ENCODE results near the gene TBX10.
"Not testable (repeated sequence)": the region's sequence is repeated elsewhere in the genome, so short reads cannot be mapped to it uniquely, and the experiment has no call there.

The TBX10 gene

DNA sequence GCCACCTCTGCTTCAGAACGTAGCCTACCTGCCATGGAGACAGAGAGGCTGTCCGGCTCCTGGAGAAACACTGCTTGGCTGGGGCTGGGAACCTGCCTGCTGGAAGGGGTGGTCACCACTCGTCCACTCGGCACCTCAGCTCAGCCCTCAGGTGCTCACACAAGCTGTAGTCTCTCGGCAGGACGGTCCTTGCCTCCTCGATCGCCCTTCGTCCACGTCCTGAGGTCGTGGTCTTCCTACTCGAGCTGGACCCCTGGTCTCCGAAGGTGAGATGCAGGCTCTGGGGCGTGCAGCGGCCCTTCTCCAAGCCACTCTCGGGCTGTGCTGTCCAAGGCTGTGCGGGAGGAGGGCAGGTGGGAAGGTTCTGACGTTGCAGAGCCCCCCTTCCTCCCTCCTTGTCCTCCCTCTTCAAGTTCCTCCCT is at the start of gene TBX10:
Gene TBX10 (minus strand): TSS at position 326 of the 422 bp plus-strand sequence. CDS start 291 bp downstream, at position 35.
- no peak for DNase-seq (ENCODE audit: low read depth)

DNA sequence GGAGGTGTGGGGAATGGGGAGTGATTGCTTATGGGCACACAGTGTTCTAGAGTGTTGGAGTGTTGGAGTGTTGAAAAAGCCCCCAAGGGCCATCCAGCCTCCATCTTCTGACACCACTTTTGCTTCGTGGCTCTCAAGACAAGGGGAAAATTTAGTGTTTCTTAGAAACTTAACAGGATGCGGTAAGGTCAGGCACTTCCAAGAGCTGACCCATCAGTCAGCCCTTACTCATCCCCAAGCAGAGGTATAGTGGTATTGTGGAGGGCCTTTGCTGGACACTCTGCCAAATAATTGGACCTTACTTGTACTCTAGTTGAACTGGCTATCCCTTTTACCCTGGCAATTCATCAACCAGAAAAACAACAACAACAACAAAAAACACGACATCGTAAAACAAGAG is 49.6 kb upstream of the TBX10 start:
- no peak for DNase-seq (ENCODE audit: low read depth)

DNA sequence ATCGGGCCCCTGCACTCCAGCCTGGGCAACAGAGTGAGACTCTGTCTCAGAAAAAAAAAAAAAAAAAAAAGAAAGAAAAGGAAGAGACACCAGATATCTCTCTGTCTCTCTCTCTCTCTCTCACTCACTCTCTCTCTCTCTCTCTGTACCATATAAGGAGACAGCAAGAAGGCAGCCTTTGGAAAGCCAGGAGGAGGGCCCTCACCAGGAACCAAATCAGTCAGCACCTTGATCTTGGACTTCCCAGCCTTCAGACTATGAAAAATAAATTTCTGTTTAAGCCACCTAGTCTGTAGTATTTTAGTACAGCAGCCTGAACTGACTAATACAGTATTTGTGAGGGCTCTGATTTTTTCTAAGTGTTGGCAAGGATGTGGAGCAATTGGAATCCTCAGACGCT is 48.4 kb upstream of the TBX10 start:
- no peak for DNase-seq (ENCODE audit: low read depth)

DNA sequence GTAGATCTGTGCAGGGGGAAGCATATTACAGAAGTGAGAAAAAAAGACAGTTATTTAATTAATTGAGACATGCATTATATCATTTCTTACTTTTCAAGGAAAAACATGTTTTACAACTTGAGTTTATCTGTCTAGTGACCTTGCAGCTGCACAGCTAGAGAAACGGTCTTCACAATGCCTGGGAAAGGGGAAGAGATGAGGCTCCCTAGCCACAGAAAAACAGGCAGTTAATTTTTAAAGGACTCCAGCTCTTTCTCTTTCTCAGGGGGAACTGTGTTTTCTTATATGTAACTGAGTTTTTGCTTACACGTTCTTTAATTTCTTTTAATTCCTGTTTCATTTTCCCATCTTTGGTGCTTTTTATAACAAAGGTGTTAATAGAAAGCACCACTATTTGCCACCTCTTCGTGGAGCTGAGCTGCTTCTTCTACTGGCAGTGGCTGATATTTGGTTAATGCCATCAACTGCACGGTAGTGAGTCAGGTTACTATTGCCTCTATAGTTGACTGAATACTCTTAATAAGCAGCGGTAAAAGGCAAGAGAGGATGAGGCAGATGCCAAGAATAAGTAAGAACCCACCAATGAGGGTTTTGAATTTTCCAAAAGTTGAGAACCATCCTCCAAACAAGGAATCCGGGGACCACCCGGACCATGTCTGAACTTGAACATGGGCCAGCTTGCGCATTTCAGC is 46.2 kb upstream of the TBX10 start:
- not testable (repeated sequence) for DNase-seq (ENCODE audit: low read depth)

DNA sequence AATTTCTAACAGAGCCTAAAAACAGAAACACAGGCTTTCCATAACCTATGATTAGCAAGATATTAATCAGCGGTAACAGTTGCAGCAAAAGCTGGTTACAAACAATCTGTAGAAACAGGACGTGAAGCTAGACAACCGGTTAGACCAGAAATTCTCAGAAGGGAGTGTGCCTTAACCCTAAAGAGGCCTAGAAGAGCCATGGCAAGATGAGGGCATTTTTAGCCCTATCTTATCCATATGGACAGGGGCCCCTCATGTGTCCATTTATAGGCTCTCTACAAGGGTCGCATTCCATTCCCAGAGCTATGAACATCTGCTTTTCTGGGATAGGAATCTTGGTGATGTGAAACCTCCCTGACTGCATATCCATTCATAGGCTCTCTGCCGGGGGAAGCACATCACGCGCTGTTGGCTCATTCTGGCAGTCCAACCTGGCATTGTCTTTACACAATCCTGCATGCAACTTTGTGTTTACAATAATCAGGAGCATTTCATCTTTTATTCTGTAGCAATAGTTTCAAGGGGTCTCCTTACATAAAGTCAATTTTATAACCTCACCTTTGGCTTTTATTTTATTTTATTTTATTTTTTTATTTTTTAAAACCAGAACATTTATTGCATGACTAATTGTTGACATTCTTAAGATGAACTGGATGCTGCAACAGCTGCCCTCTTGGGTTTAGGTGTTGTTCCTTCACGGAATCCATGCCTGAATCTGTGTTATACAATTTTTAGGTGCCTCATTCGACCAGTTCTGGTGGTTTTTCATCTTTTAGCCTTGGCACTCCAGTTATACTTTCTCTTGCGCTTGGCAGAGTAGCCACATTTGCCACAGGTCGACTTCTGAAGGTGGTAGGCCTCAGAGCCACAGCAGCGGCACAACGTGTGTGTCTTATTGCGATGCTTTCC is 42.8 kb upstream of the TBX10 start:
- not testable (repeated sequence) for DNase-seq (ENCODE audit: low read depth)

DNA sequence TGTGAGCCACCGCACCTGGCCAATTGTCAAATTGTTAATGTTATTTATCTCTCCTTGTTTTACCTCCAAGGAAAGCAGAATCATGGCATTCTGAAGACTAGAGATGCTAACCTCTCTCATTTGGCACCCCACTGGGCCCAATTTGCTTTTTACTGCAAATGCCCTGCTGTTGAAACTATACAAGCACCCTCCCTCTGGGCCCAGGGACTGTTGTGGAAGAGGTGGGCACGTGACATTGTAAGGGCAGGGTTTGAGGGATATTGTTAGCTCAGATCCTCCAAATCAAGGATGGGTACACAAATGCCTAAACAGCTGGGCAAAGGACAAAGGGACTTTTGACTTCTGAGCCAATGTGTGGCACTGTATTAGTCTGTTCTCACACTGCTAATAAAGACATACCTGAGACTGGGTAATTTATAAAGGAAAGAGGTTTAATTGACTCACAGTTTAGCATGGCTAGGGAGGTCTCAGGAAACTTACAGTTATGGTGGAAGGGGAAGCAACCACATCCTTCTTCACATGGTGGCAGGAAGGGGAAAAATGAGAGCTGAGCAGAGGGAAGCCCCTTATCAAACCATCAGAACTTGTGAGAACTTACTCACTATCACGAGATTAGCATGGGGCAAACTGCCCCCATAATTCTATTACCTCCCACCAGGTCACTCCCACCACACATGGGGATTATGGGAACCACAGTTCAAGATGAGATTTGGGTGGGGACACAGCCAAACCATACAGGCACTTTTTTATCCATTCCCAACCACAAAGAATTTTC is 41.3 kb upstream of the TBX10 start:
- no peak for DNase-seq (ENCODE audit: low read depth)

DNA sequence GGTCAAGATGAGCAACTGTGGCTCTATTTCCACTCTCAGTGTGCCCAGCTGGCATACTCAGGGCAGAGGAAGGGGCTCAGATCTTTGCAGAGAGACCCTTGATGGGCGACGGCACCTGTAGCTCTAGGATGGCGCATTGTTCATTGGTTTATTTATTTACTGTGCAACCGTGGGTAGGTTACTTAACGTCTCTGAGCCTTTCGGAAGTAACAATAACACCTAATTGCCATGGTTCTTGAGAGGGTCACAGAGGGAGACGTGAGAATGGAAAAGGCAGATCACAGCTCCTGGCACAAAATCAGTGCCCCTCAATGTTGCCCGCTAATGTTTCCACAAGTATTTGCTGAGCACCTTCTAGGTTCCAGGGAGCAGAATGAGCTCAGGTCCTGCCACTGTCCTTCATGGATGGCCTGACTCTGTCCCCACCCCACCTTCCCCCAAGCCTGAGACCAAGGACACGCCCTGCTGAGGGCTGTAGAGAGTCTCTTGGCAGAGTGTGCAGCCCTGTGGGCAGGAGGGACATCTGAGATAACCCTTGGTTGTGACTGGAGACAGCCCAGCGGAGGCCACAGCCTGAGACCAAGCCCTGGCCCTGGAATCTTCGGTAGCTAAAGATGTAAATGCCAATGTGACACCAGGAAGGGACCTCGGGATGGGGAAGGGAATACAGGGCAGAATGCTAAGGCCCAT is 35.6 kb upstream of the TBX10 start:
- DNase-seq (ENCODE audit: low read depth): no peak

DNA sequence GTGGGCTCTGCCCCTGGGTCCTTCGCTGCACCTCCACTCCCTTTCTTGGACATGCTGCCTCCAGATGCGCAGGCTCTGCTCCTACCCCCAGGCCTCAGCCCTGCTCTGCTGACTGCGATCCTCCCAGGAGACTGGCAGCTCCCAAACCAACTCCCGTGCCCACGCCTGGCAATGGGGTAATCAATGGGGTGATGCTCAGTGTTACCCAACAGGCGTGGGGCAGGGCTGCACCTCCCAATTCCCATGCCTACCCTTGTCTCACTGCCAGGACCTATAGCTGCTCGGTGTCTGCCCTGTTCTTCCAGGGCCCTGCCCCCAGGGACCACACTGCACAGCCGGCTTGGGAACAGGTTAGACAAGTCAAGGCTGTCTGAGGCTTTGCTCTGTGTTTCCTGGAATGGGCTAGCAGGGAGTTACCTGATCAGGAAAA is 34.9 kb upstream of the TBX10 start, which contains the start of gene ALDH3B2:
Gene ALDH3B2 (minus strand): TSS at position 182 of the 430 bp plus-strand sequence. CDS start 7,688 bp downstream, outside the sequence.
- DNase-seq (ENCODE audit: low read depth): no peak

DNA sequence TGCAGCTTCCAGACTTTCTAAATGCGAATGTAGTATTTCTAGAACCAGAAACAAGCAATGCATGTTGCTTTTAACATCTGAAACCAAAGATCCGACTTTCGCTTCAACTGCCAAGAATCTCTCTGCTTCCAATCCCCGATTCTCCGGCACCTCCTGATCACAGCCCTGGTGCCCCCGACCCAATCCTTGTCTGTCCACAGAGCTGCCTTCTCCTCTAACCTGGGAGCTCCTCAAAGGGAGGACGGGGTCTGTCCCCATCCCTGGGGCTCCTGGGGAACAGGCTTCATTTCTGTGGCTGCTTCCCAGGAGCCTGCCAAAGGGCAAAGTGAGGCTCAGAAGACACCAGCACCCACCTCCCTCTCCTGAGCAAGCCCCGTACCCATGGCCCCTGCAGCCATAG is 34.3 kb upstream of the TBX10 start:
- DNase-seq (ENCODE audit: low read depth): no peak

DNA sequence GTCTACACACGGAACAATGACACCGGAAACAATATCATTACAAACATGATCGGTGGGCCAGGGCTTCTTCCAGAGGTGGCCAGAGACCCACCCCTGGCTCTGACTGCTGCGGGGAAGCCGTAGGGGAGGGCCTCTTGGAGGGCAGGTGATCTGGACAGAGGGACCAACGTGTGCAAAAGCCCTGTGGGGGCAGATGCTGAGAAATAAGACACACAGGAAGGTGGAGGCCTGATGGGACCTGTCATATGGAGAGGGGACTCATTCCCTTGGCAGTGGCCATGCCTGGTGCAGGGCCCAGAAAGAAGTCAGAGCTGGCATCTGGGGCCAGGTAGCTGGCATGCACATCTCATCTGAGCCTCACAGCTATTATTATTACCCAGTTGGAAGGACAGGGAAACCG is 33.8 kb upstream of the TBX10 start:
- no peak for DNase-seq (ENCODE audit: low read depth)

DNA sequence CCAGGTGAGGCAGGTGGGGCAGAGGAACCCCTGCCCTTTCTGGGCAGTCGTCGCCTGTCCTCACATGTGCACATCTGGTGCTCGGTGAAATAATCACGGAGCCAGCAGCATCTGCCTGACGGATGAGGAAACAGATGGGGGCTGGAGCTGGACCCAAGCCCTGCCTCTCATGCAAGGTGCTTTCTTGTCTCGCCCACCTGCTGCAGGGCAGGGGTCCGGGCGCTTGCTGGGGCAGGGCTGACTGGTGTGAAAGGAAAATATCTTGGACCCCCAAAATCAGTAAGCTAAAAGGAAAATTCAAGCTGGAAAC is 31.6 kb upstream of the TBX10 start:
- no peak for DNase-seq (ENCODE audit: low read depth)

DNA sequence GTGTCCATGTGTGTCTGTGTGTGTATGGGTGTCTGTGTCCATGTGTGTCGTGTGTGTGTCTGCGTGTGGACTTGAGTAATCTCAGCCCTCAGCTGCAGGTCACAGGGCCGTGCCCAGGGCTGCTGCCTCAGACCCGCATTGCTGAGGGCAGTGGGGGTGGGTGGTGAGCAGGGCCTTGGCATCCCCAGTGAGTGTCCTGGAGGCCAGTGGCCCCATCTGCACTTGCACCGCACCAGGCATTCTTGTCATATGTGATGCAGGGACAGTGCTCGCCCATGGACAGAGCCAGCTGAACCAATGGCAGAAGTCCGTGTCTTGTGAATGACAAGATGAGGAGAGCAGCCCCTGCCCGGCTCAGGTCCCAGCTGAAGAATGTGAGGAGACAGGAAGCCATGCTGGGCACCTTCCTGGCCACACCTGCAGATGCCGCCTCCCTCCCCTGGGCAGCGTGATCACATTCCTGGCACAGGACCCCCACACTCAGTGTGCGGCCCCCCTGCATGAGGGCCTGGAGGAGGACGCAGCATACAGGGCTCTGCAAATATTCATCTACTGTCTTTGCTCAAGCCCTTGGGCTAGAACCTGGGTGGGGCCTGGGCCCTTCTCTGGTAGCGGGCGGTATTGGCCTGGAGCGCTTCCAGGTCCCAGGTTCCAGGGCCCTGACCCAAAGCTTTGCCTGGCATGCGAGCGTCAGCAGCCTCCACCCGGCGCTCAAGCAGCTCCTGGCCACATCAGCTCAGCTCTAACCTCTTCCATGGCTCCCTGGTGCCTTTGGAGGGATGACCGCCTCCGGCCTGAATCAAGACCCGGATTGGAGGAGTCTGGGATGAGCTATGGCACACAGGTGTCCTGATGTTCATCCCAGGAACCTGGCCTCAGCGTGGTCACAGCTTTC is 31.0 kb upstream of the TBX10 start:
- no peak for DNase-seq (ENCODE audit: low read depth)

DNA sequence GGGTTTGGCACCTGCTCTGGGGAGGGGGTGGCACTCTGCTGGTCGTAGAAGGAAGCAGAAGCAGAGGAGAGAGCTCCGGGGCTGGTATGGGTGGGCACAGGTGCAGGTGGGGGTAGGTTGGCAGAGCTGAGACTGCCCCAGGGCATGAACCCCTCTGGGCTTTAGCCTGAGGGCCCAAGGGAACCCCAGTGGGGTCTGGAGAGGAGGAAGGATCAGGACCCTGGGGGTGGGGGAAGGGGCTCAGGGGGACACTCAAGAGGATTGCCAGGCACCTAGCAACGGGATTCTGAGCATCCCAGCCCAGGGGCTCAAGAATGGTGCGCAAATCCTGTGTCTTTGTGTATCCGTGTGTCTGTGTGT is 28.6 kb upstream of the TBX10 start:
- no peak for DNase-seq (ENCODE audit: low read depth)

DNA sequence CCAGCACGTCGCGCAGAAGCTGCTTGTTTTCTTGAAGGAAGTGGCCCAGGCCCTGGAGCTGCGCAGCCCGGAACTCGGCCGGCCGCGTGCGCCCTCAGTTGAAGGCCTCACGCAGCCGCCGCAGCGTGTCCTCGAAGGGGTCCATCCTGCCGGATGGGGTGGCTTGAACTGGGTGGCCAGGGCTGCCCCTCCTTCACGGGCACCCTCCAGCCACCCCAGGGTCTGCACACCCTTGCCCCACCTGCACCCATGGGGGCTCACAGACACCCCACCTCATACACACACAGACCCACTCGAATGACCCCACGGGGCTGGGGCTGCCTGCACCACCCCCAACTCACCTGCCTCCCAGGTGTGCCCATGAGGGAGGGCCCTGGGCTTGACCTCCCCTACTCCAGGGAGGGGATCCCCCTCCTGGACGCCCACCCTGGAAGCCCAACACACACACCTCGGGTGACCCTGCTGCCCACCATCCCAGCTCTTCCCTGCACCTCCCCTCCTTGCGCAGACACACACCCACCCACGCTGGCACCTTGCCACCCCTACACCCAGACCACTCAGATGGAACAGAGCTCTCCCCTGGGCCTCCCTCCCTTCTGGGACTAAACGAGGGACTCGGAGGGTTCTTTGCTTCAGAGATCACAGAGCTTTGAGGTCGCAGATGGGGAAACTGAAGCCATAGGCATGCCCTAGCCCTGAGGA is 28.1 kb upstream of the TBX10 start:
- DNase-seq (ENCODE audit: low read depth): no peak

DNA sequence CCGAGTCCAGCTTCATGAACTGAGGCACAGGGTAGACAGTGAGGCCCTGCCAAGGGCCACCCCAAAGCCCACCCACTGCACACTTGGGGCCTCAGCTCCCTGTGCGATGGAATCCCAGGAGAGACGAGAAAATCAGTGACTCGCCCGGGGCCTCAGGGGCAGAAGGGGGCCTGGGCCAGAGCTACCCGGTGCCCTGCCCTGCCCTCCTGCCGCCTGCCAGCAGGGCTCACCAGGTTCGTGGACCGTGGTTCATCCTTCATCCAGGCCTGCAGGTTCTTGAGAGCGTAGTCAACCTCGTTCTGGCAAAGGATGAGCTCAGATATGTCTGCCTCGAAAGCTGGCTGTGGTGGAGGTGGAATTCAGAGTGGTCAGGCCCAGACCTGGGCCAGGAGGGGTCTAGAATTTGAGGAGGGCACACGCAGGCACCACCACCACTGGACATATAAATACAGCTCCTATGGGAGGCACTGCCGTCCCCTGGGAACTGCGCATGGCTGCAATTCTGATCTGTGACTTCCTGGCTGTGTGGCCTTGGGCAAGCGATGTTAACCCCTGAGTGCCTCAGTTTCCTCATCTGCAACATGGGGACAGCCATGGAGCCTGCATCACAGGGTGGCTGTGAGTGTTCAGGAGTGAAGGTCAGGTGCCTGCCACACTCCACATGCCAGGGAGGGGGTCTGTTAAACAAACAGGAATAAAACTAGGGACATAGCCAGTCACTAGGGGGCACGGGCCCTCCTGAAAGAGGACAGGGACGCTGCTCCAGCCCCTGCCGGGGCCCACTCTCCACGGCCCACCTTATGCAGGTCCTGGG is 27.3 kb upstream of the TBX10 start:
- no peak for DNase-seq (ENCODE audit: low read depth)

DNA sequence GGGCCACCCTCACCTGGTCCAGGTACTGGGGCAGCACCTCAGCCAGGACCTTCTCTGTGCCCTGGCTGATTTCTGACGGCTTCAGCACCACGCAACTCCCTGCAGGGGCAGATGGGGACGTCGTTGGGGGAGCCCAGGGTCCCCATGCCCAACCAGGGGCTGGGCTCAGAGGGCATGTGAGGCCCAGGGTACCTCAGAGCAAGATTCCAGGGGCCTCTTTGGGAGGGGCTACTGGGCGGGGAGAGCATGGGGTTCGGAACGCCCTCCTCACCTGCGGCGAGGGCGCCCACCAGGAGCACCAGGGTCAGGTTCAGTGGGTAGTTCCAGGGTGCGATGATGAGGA is 26.7 kb upstream of the TBX10 start:
- DNase-seq (ENCODE audit: low read depth): no peak

DNA sequence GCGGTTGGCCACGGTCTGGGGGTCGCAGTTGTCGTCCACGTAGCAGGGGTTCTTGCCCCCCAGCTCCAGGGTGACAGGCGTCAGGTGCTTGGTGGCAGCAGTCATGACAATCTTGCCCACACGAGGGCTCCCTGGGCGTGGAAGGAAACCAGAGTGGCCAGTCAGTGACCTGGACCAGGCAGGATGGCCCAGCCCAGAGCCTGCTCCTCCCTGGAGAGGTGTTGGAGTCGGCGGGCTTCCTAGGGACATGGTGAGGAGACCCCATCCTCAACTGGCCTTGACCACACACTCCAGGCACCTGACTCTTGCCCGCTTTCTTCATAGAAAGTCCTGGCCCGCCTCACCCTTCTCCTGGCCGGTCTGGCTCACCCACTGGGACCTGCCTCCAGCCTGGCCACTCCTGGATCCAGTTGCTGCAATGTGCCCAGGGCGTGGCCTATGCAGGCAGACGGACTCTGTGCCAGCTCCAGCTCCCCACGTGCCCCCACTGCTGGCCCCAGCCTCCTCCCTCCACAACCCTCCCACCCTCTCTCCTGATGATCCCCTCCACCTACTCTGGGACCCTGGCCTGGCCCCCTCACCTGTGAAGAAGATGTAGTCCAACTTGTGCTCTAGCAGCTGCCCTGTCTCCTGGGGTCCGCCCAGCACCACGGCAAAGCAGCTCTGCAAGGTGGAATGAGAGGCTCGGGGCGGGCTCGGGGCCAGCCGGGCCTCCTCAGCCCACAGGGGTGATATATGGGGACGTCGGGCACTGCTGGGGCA is 26.2 kb upstream of the TBX10 start:
- no peak for DNase-seq (ENCODE audit: low read depth)

DNA sequence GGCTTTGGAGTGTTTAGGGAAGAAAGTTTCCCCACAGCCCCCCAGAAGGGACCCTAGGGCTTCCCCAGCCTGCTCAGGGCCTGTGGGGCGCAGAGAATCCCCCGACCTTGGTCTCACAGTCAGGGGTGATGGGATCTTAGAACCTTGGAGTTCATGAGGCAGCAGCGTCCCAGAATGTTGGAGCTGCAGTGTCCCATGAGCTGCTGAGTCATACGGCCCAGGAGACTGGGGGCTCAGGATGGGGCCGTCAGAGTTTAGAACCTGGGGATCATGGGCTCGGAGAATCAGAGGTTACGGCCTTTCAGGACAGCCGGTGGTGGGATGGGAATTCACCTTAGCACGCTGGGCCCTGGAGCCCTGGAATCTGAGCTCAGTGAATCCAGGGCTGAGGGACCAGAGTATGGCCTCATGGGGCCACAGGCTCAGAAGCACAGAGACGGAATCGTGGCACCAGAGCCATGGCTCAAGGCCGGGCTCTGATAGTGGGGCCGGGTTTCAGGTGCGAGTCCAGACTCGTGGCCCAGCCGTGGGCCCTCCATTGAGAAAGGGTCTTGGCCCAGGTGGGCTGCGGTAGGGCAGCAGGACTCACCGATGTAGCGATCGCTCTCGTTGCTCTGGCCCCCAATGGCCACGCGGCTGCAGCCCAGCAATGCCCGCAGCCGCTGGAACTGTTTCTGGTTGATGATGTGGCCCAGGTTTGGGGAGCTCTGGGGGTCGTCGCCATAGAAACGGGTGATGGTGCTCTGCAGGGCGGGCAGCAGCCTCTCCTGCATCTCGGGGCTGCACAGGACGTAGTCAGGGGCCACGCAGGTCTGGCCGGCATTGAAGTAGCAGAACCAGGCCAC is 25.4 kb upstream of the TBX10 start:
- no peak for DNase-seq (ENCODE audit: low read depth)
